Tibial nerve (tissue), 4 donors: ENCODE measurements around the gene PARP15. TPM values are rescaled to one million over a fixed set of nuclear protein-coding genes. Genes with fewer than 3 reads are reported as not detected.
"Not testable (repeated sequence)": the region's sequence is repeated elsewhere in the genome, so short reads cannot be mapped to it uniquely, and the experiment has no call there.

ENCODE experiments used
- DNase-seq, 2 donors: peaks; one replicate each; pipeline ENCODE4 v3.0.0-alpha.2; 2019; ENCODE audit warnings: low spot score in 2 of 2
- H3K27ac ChIP-seq, 4 donors: fragments of 200-600 bp; sonication (generic) in 3 of 4; one replicate each; pipeline ENCODE4 v1.5.1; 2017 to 2019; ENCODE audit warnings: mild to moderate bottlenecking in 1 of 4
- H3K27me3 ChIP-seq, 2 donors: fragments of 200-600 bp; sonication (generic) in 1 of 2; one replicate each; pipeline versions ENCODE4 v1.5.1 to v1.6.0; 2017 to 2019
- H3K36me3 ChIP-seq, 3 donors: fragments of 200-600 bp; sonication (generic); one replicate each; pipeline ENCODE4 v1.5.1; 2018 to 2019
- H3K4me1 ChIP-seq, 4 donors: fragments of 200-600 bp; sonication (generic) in 3 of 4; one replicate each; pipeline ENCODE4 v1.5.1; 2017 to 2019
- H3K4me3 ChIP-seq, 4 donors: fragments of 200-600 bp; sonication (generic) in 3 of 4; one replicate each; pipeline ENCODE4 v1.5.1; 2017 to 2019; ENCODE audit warnings: mild to moderate bottlenecking in 1 of 4, moderate library complexity in 1 of 4
- H3K9me3 ChIP-seq, 4 donors: fragments of 200-600 bp; sonication (generic) in 3 of 4; one replicate each; pipeline ENCODE4 v1.5.1; 2017 to 2019
- CTCF ChIP-seq, 5 experiments: fragments of 200-600 bp in 3 of 5; fragments of 450-650 bp in 2 of 5; sonication (generic) in 3 of 5; IDR thresholded peaks; one replicate each; pipeline ENCODE4 v1.5.1; 2016 to 2019; ENCODE audit warnings: antibody characterized with exemption in 5 of 5, mild to moderate bottlenecking in 3 of 5, moderate library complexity in 2 of 5
- EP300 ChIP-seq, 2 donors: sonication (generic); formaldehyde crosslinking; IDR thresholded peaks; one replicate each; pipeline ENCODE4 v1.6.1; 2017; ENCODE audit warnings: antibody characterized with exemption in 2 of 2, mild to moderate bottlenecking in 1 of 2
- POLR2A ChIP-seq, 2 donors: fragments of 450-650 bp; IDR thresholded peaks; one replicate each; pipeline ENCODE4 v1.6.1; 2017; ENCODE audit warnings: antibody characterized with exemption in 2 of 2, mild to moderate bottlenecking in 2 of 2, moderate library complexity in 2 of 2
- WGBS, 2 donors: methylation state at CpG; one replicate each; pipeline ENCODE4 v1.1.5; 2018; 5-methylcytosine and 5-hydroxymethylcytosine counted together
- total RNA-seq, 4 donors: library from RNA; depleted of rRNA; stranded (reverse); fragments of >200 nt; gene quantifications; one replicate each; pipeline ENCODE4 v1.1.0, GENCODE V29; 2016

The PARP15 gene
- total RNA-seq, 4 donors from 2014 or later: 1.2 to 3.6 (median 2.8) TPM

- H3K4me3 ChIP-seq: no peak overlapping the region
- peaks cover 0 to 44% (median 19%) of the 10 kb centered on the region in 4 donors for H3K4me1 ChIP-seq
- H3K9me3 ChIP-seq: no peaks in the 10 kb centered on the region
- H3K36me3 ChIP-seq: peaks cover 0 to 31% (median 13%) of the 10 kb centered on the region in 3 donors
- TF ChIP-seq EP300 (IDR thresholded peaks at IDR 0.05) (no peak), CTCF (IDR thresholded peaks at IDR 0.05) (peak; percentile 25 to 51 (median 45)), POLR2A (IDR thresholded peaks at IDR 0.05) (no peak)
- H3K27ac ChIP-seq: no peak overlapping the region
- H3K27me3 ChIP-seq: no peaks in the 10 kb centered on the region
- peak in 1 of 2 donors; percentile 50 for DNase-seq
- 90 to 92% methylated on average over 1 of the region's 1 CpG for WGBS, 2 donors
These were observed 16.8 kb upstream of the PARP15 start for GRCh38 chr3:122560680-122561079.

GRCh38 chr3:122562923-122563716 lies 14.3 kb upstream of the PARP15 start:
- Histone ChIP-seq H3K27ac (peak overlapping the region; percentile 94 to 97 (median 96)), H3K36me3 (peaks cover 0 to 34% (median 3%) of the 10 kb centered on the region in 3 donors), H3K9me3 (no peaks in the 10 kb centered on the region), H3K4me1 (peaks cover 0 to 48% (median 21%) of the 10 kb centered on the region in 4 donors), H3K27me3 (no peaks in the 10 kb centered on the region), H3K4me3 (peak overlapping the region; percentile 83 to 87 (median 84))
- WGBS, 2 donors: 56 to 62% methylated on average over 5 of the region's 5 CpGs
- DNase-seq: no peak
- TF ChIP-seq EP300 (IDR thresholded peaks at IDR 0.05) (no peak), CTCF (IDR thresholded peaks at IDR 0.05) (no peak), POLR2A (IDR thresholded peaks at IDR 0.05) (no peak)

- DNase-seq: peak in 1 of 2 donors; percentile 11
- TF ChIP-seq EP300 (IDR thresholded peaks at IDR 0.05): no peak
- TF ChIP-seq POLR2A (IDR thresholded peaks at IDR 0.05): no peak
- no peak for TF ChIP-seq CTCF (IDR thresholded peaks at IDR 0.05)
- 16 to 25% methylated on average over 5 of the region's 5 CpGs for WGBS, 2 donors
- Histone ChIP-seq H3K4me3 (peak overlapping the region; percentile 83 to 87 (median 84)), H3K36me3 (peaks cover 0 to 33% (median 0%) of the 10 kb centered on the region in 3 donors), H3K27ac (peak overlapping the region; percentile 94 to 97 (median 96)), H3K27me3 (no peaks in the 10 kb centered on the region), H3K9me3 (no peaks in the 10 kb centered on the region), H3K4me1 (peaks cover 0 to 48% (median 21%) of the 10 kb centered on the region in 4 donors)
These were observed 13.8 kb upstream of the PARP15 start for GRCh38 chr3:122563717-122564025.

DNA sequence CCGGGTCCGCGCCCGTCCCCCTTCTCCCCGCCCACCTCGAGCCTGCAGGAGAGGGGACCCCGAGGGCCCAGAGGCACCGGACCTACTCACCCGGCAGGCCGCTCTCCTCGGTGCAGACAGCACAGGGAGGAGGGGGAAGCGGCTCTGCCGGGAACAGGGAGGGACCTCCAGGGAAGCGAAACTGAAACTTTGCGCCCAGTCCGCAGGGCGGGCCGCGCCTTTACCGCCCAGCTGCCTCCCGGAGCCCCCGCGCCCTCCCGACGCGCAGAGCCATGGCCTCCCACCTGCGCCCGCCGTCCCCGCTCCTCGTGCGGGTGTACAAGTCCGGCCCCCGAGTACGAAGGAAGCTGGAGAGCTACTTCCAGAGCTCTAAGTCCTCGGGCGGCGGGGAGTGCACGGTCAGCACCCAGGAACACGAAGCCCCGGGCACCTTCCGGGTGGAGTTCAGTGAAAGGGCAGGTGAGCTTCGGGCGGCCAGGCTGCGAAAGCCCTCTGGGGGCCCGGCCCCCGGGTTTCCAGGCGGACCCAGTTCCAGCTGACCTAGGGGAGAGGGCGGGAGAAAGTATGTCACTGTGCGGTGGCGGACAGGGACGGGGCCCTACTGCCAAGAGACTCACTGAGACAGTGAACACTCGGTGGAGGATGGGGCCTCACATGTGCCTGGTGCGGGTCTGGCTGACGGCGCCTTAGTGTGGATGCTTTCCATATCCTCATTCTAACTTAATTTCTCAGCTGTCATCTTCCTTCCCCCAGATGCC lies 13.1 kb upstream of the PARP15 start, which contains the start of the genes DTX3L and PARP9:
TSS of gene DTX3L (plus strand) at position 184 of the 758 bp plus-strand sequence. CDS start at position 273, 89 bp downstream.
TSS of gene PARP9 (minus strand) at position 146 of the 758 bp plus-strand sequence. CDS start 4,680 bp downstream, outside the sequence.
- Histone ChIP-seq H3K4me1 (peaks cover 0 to 48% (median 21%) of the 10 kb centered on the region in 4 donors), H3K27me3 (no peaks in the 10 kb centered on the region), H3K36me3 (peaks cover 0 to 35% (median 0%) of the 10 kb centered on the region in 3 donors), H3K4me3 (peak within 1 kb of the TSS; percentile 83 to 87 (median 84)), H3K9me3 (no peaks in the 10 kb centered on the region), H3K27ac (peak within 1 kb of the TSS; percentile 94 to 97 (median 96))
- WGBS, 2 donors: 0 to 1% methylated on average over 31 to 55 of the region's 56 CpGs
- peak; percentile 59 to 60 for DNase-seq
- TF ChIP-seq POLR2A (IDR thresholded peaks at IDR 0.05): peak in 1 of 2 donors; percentile 48
- TF ChIP-seq EP300 (IDR thresholded peaks at IDR 0.05): peak in 1 of 2 donors; percentile 89
- no peak for TF ChIP-seq CTCF (IDR thresholded peaks at IDR 0.05)

DNA sequence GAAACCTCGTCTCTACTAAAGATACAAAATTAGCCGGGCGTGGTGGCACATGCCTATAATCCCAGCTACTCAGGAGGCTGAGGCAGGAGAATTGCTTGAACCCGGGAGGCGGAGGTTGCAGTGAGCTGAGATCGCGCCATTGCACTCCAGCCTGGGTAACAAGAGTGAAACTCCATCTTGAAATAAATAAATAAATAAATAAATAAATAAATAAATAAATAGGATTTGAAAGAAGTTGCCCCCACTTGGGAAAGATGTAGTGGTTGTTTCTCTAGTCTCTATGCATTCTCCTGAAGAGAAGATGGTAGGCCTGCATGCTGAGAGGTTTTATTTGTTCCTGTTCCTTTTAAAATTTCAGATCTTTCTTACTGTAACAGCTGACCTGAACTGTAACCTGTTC lies 9.3 kb upstream of the PARP15 start:
- WGBS, 2 donors: 97% methylated on average over 7 of the region's 7 CpGs
- not testable (repeated sequence) for H3K4me3 ChIP-seq, DNase-seq, H3K9me3 ChIP-seq, H3K27ac ChIP-seq, H3K27me3 ChIP-seq
- peaks cover 0 to 26% (median 15%) of the 10 kb centered on the region in 4 donors for H3K4me1 ChIP-seq
- peaks cover 0 to 73% (median 7%) of the 10 kb centered on the region in 3 donors for H3K36me3 ChIP-seq
